Measurements from ENCODE around the gene ANKRD65. TPM values are rescaled to one million over a fixed set of nuclear protein-coding genes. Genes with fewer than 3 reads are reported as not detected.
"Not testable (repeated sequence)": the region's sequence is repeated elsewhere in the genome, so short reads cannot be mapped to it uniquely, and the experiment has no call there.

The ANKRD65 gene
- polyA plus RNA-seq, 10 donors, result 10.3 to 15.7 (median 14.3) TPM

DNA sequence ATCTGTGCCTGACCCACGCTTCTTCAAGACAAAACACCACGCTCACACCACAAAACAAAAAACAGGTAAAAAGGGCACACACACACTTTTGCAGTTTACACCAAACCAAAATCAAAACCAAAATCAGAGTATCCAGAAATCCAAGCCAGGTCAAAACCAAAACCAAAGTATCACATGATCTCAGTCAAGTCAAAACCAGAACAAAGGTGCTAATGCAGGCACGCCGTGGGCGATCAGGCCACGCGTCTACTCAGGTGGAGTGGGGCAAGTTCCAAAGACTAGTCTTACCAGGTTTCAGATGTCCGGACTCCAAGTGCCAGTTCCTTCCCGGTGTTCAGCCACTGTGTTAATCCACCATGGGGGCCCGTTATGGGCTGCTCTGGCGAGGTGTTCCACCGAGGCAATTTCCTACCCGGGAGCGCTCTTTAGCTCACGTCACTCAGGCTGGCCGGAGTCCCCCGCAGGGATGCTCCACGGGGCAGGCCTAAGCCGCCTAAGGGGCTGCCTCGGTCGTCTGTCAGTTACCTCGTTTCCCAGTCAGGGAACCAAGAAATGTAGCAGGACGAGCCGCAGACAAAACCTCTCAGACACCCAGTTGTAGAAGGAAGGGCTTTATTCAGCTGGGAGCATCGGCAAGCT, 3.1 kb downstream of the ANKRD65 start:
- not testable (repeated sequence) for DNase-seq

DNA sequence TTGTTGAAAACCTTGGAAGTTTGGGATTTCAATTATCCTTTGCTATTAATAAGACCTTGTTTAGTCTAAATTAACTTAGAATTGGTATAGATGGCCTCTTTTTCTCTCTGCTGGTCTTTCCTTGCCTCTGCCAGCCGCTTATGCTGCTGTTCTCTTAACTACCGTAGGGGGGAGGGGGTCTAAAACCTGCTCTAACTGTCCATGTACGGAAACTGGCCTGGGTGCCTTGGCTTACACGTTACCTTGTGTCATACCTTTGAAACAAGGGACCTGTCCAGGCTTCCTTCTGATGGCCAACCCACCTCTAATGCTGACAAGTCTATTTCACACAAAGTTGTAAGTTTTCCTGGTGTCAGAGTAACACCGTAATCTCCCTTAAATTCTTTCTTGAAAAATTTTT, 3.7 kb downstream of the ANKRD65 start:
- DNase-seq, result not testable (repeated sequence)

DNA sequence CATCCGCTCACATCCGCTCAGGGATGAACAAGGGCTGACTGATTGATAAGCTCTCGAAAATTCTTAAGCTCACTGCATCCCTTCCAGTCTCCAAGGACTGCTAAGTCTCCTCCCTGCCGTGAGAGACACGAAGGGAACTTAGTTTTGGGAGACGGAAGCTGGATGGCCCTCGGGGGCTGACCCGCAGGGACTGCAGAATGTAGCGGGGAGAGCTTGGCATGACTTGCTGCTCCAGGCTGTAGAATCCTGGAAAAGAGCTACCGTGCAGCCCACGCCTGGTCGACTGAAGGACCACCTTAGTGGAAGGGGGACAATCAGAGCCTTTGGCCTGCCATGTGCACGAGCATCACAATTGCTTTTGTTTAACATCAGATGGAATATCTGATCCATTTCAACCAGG, 5.3 kb downstream of the ANKRD65 start:
- DNase-seq, result no peak

- not testable (repeated sequence) for DNase-seq
Measured at GRCh38 chr1:1412311-1412902, 8.7 kb downstream of the ANKRD65 start.

DNA sequence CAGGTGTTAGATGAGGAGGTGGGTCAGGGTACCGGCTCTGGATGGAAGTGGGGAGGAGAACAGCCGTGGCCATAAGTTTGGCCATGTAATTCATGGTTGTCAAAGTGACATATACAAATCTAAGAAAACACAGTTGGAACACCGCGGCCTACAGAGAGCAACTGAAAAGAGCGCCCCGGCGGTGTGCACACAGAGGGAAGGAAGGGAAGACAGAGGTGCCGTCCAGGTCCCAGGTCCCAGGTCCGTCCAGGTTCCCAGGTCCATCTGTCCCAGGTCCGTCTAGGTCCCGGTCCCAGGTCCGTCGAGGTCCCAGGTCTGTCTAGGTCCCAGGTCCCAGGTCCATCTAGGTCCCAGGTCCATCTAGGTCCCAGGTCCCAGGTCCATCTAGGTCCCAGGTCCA, 9.4 kb downstream of the ANKRD65 start:
- DNase-seq, result no peak

DNA sequence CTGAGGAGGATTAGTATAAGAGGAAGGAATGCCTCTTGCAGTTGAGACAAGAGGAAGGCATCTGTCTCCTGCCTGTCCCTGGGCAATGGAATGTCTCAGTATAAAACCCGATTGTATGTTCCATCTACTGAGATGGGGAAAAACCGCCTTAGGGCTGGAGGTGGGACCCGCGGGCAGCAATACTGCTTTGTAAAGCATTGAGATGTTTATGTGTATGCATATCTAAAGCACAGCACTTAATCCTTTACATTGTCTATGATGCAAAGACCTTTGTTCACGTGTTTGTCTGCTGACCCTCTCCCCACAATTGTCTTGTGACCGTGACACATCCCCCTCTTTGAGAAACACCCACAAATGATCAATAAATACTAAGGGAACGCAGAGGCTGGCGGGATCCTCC, 10.8 kb downstream of the ANKRD65 start:
- not testable (repeated sequence) for DNase-seq

- DNase-seq, result peak in 1 of 3 donors; percentile 57
Measured at GRCh38 chr1:1407636-1408318, 13.3 kb downstream of the ANKRD65 start.

GRCh38 chr1:1406821-1407635, 14.0 kb downstream of the ANKRD65 start, which contains the start of gene MRPL20:
MRPL20 (minus strand) TSS chr1:1407293; CDS start chr1:1407217, 76 bp downstream.
- peak; percentile 91 to 97 (median 95) for DNase-seq

GRCh38 chr1:1406101-1406820, 14.8 kb downstream of the ANKRD65 start:
- DNase-seq, result no peak

- DNase-seq, result no peak
Measured at GRCh38 chr1:1403653-1404052, 17.4 kb downstream of the ANKRD65 start.

- DNase-seq, result not testable (repeated sequence)
Measured at GRCh38 chr1:1402901-1403392, 18.1 kb downstream of the ANKRD65 start.

DNA sequence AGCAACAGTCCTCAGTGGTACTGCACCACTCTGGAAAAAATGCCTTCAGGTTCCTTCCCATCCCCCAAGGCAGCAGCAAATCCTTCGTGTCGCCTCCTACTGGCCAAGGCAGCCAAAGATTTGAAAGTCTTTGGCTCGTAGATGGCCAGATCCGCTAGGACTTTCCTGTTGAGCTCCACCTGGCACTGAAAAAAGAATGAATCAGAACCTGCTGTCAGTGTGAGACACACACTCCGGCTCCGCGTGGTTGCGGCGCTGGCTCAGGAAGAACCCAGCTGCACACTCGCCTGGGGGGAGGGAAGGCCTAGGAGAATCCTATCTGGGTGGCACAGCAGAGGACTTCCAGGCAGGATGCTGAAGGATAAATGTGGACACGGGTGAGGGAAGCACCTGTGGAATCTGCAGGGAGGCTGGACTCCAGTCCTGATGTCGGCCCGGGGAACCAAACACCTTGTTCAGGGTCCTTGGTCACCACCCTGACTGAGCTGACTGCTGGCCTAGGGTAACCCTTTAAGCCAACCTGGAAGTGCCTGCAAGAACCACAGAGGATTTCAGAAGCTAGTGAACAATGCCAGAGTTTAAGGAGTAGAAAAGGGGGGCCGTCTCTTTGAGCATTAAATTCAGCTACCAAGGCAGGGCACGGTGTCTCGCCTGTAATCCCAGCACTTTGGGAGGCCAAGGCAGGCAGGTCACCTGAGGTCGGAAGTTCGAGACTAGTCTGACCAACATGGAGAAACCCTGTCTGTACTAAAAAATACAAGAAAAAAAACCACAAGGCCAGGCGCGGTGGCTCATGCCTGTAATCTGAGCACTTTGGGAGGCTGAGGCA, 18.8 kb downstream of the ANKRD65 start:
- no peak for DNase-seq

- DNase-seq, result no peak
Measured at GRCh38 chr1:1401457-1402010, 19.5 kb downstream of the ANKRD65 start.

DNA sequence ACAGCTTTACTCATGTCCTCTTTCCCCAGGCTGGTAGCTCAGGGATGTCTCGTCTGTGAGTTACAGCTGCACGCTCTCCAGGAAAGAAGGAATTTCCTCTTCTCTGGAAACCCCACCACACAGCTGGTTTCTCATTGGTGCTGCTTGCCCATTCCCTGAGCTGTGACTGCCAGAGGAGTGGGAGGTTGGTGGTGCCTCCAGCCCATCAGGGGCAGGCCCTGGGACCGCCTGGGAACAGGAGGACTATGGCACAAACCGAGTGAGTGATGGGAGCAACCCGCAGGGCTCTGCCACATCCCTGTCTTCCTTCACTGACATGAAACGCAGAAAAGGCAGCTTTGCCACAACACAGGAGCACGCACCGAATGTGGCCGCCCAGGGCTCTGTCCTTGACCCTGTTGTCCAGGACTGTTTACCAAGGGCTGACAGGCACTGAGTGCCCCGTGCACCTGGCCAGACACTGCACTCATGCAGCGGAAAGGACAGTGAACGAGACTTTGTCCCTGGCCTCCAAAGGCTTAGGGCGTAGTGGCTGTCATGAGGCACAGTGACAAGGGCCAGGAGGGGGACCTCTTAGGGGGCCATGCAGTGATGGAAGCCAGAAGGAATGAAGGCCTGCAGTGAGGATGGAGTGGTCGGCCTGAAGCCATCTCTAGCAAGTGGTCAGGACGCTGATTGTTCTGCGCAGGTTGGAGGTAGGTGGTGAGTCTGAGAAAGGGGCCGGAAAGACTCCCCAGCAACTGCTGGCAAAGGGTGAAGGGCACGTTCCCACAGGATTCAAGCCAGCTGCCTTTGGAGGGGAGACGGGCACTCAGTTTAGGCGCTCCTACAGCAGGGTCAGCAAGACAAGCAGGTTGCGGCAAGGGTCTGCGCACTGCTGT, 20.3 kb downstream of the ANKRD65 start:
- DNase-seq, result no peak

DNA sequence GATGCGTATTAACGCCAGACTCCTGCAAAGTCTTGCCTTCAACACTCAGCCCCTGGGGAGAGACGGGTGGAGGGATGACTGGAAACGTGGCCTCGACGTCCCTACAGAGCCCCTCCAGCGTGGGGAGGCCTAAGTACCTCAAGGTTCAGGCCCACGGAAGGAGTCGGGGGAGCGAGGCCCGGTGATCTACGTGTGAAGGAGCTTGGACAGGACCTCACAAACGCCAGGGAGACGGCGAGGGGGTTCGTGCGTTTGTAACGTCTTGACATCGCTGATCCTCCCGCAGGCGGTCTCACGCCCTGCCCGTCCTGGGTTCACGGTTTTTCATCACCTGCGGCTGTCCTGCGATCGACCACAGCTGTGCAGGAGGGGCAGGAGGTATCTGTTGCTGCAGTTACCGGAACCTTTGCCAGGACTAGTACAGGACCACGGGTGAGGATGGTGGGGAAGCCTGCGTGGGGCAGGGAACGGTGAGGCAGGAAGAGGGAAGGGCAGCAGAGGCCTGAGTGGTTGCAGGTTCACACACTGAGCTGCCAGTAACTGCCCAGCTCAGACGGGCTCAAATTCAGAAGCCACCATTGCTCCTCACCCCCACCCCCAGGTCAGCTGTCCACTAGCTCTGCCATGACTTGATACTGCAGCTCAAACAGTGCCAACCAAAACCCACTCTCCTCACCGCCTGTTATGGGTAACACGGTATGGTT, 21.1 kb downstream of the ANKRD65 start:
- peak in 1 of 3 donors; percentile 30 for DNase-seq

DNA sequence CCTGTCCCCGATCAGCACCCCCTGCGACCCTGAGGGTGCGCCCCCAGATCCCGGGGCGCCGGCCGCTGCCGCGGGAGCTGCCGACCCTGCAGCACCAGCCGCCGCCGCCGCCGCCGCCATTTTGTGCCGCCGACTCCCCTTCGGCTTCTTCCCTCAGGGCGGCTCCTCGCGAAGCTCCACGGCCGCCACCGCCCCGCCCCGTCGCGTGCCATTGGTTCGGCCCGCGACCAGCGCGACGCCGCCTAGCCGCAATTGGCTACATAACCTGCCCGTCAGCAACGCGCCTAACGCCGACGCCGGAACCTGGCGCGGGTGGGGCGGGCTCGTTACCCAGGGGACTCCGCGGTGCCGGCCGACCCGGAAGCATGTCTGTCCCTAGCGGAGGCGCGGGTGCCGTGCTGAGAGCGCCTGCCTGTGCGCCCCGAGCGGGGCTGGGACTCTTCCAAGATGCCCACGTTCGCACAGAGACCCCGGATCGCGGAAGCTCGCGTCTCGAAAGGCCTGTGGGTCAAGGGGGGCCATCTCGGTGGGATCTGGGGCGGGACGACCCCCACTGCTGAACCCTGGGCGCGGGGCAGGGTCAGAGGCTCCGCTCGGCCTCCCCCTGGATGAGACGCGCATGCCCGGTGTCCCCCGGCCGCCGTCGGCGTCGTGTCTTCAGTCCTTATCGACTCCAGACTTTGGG, 21.7 kb downstream of the ANKRD65 start, which contains the start of gene CCNL2:
Gene CCNL2 (minus strand): TSS at position 149 of the 685 bp plus-strand sequence. CDS start 29 bp downstream, at position 120.
- peak; percentile 98 to 99 (median 98) for DNase-seq

DNA sequence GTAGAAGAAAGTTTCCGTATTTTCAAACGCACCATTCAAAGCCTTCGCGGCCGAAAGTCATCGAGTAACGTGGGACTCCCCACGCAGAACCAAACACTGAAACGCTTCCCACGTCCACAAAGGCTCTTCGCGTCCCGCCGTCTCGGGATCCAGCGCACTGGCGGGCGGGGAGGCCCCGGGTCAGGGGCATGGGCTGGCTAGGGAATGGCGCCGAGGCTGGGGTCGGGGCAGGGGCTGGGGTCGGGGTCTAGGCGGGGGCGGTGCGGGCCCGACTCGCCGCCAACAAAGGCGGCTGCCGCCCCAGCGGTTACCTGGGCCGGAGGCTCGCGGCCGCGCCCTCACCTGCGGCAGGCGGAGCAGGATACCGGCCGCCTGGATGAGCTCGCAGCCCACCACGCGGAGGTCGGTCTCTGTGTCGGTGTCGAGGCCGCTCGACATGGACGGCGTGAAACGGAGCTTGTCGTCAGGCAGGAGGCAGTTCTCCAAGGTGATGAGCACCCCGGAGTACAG, 22.3 kb downstream of the ANKRD65 start:
- no peak for DNase-seq

Measured in muscle of back (tissue), 11 donors.